HG02763 (cell line): ENCODE results near the gene NKAP.
"Not testable (repeated sequence)": the region's sequence is repeated elsewhere in the genome, so short reads cannot be mapped to it uniquely, and the experiment has no call there.

Experiments
- ATAC-seq: cut with Tn5 transposase; IDR thresholded peaks from one replicate; pipeline ENCODE4 v1.9.1; 2021; ENCODE audit warnings: mild to moderate bottlenecking, moderate library complexity; ENCODE audit not compliant: unreplicated experiment

Gene NKAP

DNA sequence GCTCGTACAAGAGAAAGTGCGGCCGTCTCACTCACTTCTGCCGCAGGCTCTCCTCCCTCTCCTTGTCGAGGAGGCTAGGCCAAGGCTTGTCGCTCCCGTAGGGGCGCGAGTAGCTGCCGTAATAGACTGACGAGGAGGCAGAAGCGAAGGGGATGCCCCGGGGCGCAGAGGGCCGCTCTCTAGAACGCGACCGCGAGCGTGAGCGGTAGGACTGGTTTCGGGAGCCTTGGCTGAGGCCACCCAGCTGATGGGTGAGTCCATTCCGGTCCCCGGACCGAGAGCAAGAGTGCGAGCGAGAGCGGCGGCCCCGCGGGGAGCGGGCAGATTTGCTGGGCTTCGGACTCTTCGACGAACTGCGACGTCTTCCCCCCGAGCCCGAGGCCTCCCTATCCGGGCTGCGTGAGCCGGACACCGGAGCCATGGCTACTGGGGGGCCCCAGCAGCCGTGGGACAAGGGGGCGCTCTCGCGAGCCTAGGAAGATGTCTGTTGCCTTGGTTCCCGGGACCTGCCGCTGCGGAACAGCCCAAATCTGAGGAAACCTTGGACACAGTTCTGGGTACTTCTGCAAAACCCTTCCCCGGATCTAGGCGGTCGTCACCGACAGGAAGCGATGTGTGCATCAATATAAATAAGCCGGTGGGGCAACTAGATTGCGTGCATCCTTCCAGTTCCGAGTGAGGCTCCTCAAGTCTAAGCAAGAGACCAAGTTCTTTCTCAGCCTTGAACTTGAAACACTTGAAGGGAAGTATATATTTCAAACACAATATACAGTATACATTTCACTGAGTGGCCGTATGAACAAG lies at the start of gene NKAP:
NKAP (minus strand) TSS at position 567 of the 804 bp plus-strand sequence; CDS start at position 421, 146 bp downstream.
- ATAC-seq: peak; percentile 76

DNA sequence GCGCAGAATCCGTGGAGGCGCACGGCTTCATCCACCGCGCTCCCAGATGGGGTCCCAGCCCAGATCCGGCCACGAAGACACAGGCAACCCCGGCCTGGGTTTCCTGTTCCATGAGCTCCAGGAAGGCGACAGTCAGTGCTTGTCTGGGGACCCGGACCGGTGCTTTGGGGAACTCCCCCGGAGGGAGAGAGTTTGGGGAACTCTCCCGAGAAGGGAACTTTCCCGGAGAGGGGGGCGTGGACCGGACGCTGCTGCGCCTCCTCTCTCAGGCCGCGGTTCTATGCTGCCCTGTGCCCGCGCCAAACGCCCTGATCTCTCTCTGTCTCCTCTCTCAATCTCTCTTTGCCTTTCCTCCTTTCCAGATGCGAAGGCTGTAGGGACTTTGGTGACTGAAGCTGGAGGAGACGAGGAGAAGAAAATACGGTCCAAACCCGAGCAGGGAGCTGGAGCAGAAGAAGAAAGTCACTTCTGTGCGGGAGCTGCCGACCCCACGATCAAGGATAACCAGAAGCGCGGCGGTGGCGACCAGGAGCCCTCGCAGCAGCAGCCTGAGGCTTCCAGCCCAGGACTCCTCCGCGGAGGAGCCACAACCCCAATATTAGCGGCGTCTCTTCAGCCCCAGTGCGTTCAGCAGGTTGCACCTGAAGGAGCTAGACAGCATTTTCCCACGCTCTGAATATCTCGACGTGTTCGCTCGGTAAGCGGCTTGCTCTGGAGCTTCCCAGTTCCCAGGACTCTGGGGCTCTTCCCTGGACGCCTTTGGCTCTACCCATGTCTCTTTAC lies 47.6 kb upstream of the NKAP start:
- no peak for ATAC-seq

DNA sequence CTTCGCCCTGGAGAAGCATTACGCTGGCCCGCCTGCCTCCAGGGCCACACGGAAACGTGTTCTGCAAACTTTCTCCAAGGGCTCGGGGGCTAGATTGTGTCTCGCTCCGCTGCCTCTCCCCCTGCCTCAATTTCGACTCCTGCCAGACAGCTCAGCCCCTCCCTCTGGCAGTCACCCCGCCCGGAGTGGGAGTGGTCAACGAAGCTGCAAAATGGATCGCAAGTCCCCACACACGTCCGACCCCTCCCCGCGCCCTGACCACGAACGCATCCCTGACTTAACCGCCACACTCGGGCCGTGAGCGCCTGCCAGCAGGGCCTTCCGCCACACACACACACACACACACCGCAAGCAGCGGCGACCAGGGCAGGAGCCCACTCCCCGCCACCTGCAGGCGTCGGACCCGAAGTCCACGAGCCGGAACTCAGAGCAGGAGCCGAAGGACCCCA lies 47.0 kb upstream of the NKAP start:
- ATAC-seq: no peak

DNA sequence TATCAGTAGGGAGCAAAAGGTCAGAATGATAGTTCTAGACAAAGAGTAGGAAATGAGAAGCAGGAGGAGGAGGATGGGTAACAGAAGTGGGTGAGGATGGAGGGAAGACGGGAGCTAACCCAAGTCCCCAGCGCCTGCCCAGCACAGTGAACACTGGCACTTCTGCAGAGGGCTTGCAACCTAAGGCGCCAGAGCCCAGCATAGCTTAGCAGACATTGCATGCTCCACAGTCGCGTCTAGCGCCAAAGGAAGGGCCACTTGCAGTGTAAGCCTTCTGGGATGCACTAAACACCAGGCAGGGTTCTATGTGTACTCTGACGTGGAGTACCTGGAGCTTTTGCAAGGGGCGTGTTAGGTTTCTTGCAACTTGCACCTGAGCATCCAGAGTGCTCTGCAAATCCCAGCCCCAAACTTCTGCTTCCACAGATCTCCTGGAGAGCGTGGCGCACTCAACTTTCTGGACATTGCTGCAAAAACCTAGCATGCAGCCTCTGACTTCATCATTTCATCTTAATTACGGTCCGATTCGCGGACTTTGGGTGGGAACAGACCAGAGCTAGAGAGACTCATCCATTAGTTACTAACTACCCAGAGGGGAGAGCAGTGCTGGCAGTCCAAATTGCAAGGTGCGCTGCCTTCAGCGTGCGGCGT lies 46.5 kb upstream of the NKAP start:
- ATAC-seq: no peak

DNA sequence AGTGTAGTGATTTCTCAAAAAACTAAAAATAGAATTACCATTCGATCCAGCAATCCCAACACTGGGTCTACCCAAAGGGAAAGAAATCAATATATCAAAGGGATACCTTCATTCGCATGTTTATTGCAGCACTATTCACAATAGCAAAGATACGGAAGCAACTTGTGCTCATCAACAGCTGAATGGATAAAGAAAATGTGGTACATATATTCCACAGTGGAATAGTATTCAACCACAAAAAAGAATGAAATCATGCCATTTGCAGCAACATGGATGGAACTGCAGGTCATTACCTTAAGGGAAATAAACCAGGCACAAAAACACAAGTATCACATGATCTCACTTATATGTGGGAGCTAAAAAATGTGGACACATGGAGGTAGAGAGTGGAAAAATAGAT lies 42.7 kb upstream of the NKAP start:
- no peak for ATAC-seq

DNA sequence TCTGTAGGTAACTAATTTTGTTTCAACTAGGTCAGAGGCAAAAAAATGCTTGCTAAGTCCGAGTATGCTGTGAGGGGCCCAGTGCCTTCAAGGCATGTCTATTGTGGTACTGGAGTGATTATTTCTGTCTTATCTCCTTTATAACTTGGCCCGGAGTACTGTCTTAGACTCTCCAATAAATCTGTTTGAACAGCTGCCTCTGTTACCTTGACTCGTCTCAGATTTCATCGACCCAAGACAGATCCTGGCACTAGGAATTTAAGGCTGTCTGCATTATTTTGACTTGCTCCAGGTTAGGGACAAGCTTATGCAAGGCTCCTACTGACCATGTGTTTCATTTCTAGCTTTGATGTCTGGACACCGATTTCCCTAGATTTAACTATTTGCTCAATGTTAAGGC lies 41.1 kb upstream of the NKAP start:
- no peak for ATAC-seq

DNA sequence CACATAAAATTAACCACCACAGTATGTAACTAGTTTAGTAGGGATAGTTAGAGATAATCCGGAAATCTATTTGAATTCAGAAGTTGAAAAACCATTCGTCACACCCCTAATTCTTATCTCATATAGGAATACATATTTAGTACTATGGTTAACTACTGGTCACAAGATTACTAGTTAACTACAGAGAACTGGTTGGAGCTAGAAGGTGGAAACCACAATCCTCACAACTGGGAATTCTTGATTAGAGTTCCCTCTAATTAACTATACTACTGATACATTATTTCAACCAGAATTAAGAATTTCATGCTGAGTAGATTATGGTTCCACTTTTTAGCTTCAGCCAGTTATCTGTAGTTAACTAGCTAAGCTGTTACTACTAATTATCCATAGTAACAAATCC lies 39.9 kb upstream of the NKAP start:
- no peak for ATAC-seq

DNA sequence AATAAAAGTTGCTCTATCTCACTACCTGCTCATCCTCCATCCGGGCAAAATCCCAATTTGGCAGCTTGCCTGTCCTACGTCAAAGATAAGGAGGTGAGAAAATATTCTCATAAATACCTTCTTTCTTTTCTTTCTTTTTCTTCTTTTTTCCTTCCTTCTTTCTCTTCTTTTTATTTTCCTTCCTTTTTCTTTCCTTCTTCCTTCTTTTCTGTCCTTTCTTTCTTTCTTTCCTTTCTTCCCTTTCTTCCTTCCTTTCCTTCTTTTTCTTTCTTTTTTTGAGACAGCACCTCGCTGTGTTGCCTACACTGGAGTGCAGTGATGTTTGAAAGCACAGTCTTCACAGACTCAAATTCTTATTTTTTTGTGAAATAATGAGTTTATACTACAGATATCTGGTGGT lies 38.6 kb upstream of the NKAP start:
- no peak for ATAC-seq

DNA sequence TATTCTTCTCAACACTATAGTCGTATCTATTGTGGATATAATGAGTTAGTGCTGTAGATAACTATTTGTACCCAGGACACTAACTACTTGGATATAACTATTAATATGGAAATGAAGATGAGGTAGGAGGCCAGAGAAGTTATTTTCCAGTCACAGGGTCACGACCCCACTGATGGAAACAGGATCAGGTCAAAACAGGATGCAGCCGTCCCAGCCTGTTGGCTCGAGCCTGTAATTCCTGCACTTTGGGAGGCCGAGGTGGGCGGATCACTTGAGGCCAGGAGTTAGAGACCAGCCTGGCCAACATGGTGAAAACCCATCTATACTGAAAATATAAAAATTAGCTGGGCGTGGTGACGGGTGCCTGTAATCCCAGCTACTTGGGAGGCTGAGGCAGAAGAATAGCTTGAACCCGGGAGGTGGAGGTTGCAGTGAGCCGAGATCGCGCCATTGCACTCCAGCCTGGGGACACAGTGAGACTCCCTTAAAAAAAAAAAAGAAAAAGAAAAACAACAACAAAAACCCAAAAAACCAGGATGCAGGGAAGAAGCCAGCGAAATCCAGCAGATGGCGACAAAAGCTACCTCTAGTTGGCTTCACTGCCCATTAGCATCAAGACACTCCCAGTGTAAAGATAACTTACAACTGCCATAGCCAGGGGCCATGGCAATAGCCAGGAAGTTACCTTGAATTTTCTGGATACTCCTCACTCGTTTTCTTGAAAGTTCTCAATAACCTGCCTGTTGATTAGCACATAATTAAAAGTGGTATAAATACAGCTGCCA lies 37.9 kb upstream of the NKAP start:
- no peak for ATAC-seq

DNA sequence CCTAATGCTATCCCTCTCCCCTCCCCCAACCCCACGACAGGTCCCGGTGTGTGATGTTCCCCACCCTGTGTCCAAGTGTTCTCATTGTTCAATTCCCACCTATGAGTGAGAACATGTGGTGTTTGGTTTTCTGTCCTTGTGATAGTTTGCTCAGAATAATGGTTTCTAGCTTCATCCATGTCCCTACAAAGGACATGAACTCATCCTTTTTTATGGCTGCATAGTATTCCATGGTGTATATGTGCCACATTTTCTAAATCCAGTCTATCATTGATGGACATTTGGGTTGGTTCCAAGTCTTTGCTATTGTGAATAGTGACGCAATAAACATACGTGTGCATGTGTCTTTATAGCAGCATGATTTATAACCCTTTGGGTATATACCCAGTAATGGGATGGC lies 33.6 kb upstream of the NKAP start:
- ATAC-seq: not testable (repeated sequence)

DNA sequence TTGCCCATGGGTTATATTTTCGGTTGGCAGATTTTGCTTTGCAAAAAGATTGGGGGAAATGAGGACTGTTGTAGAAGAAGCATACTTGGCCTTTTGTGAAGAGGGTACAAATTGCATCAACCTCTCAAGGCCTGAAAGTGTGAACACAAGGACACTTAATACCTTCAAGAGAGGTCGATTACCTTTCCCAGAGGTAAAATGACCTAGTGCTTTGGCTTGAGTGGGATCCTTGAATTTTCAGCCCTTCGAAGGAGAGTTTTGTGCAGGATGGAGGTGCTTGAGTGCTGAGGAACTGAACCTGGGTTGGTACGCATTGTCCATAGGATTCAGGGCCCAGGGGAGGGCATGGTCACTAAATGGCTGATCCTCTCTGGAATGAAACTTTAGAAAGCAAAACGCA lies 27.6 kb upstream of the NKAP start:
- ATAC-seq: no peak

DNA sequence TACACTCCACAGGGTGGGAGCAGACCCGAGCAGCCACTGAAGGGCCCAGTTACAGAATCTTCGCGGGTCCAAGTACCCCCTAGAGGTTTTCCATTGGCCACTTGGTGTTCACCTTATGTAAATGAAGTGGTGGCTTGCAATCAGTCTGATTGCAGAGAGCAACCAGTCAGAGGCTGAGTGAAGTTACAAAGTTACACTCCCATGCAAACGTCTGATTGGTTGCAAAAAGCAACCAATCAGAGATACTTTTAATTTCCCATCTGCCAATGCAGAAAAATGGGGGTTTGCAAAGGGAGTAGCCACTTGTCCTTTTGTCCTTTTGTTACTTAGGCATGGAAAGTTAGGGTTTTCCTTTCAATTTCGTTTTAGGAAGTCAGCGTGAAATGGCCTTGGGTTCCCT lies 27.0 kb upstream of the NKAP start:
- no peak for ATAC-seq

DNA sequence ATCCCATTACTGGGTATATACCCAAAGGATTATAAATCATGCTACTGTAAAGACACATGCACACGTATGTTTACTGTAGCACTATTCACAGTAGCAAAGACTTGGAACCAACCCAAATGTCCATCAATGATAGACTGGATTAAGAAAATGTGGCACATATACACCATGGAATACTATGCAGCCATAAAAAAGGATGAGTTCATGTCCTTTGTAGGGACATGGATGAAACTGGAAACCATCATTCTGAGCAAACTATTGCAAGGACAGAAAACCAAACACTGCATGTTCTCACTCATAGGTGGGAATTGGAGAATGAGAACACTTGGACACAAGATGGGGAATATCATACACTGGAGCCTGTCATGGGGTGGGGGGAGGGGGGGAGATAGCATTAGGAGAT lies 23.3 kb upstream of the NKAP start:
- ATAC-seq: not testable (repeated sequence)

DNA sequence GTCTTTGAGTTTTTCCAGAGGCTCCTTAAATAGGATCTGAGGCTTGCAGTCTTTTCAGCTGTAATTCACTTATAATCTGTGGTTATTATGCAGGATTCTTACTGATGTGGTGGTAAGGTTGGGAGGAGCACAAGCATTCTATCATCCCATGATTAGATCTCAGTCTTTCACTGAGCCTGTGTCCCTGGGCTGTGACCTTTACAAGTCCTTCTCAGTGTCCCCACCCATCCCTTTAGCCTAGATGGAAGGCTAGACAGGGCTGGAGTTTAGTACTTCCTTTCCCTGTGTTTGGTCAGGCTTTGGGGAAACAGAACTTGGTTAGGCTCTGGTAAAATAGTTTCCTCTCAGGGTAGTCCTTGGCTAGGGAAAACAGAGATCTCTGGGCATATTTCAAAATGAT lies 17.1 kb upstream of the NKAP start:
- no peak for ATAC-seq

DNA sequence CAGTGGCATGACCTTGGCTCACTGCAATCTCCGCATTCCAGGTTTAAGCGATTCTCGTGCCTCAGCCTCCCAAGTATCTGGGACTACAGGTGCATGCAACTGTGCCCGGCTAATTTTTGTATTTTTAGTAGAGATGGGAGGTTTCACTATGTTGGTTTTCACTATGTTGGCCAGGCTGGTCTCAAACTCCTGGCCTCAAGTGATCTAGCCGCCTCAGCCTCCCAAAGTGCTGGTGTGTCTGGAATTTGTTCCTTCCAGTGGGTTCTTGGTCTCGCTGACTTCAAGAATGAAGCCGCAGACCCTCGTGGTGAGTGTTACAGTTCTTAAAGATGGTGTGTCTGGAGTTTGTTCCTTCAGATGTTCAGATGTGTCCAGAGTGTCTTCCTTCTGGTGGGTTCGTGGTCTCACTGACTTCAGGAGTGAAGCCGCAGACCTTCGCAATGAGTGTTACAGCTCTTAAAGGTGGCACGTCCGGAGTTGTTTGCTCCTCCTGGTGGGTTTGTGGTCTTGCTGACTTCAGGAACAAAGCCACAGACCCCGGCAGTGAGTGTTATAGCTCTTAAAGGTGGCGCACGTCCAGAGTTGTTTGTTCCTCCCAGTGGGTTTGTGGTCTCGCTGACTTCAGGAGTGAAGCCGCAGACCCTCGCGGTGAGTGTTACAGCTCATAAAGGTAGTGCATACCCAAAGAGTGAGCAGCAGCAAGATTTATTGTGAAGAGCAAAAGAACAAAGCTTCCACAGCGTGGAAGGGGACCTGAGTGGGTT lies 12.4 kb upstream of the NKAP start:
- ATAC-seq: not testable (repeated sequence)

DNA sequence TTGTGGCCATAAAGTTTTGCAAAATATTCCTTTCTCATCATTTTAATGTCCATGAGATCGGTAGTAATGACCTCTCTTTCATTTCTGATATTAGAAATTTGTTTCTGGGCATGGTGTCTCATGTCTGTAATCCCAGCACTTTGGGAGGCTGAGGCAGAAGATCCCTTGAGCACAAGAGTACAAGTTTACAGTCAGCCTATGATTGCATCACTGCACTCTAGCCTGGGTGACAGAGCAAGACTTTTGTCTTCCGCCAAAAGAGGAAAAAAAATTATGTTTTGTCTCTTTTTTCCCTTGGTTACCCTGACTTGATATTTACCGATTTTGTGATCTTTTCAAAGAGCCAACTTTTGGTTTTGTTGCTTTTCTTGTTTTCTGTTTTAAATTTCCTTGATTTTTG lies 10.8 kb upstream of the NKAP start:
- no peak for ATAC-seq

DNA sequence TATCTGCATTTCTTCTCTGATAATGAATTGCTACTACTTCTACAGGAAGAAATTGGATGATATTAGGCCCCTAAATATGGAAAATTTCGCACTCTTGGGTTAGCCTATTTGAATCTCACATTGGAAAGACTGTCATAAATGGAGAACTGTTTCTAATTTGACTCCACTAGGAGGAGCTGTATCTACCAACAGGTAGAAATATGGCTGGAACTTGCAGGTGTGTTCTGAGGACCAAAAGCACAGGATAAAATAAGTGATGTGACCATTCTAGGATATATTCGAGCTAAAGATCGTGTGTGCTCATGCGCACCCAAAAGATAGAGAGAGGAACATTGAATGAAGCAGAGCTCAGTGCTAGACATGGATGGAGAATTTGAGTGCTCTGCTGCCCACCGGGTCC lies 4.8 kb upstream of the NKAP start:
- no peak for ATAC-seq

DNA sequence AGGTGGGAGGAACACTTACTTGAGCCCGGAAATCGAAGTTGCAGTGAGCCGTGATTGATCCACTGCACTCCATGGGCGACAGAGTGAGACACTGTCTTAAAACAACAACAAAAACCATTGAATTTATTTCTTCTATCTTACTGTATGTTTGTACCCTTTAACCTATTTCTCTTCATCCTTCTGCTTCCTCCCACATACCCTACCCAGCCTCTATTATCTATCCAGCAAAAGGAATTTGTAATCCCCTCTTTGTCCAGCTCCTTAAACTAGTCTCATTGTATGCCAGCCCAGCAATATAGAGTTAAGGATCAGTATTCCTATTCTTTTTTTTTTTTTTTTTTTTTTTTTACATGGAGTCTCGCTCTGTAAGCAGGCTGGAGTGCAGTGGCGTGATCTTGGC lies 1.9 kb upstream of the NKAP start:
- no peak for ATAC-seq

DNA sequence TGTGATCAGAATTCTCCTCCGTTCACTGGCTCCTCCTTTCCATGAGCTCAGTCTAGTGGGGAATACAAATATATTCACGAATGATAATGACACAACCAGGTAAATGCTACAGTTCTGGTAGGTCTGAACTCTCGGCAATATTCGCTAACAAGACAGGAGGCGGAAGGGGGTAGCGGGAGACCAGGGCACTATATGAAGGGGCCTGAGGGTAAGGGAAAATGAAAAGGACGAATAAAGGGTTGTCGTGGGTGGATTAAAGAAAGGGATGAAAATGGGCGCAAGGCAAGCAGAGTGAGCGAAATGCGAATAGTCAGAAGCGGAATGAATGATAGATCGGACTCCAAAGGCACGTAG lies 743 bp downstream of the NKAP start:
- peak; percentile 10 for ATAC-seq

DNA sequence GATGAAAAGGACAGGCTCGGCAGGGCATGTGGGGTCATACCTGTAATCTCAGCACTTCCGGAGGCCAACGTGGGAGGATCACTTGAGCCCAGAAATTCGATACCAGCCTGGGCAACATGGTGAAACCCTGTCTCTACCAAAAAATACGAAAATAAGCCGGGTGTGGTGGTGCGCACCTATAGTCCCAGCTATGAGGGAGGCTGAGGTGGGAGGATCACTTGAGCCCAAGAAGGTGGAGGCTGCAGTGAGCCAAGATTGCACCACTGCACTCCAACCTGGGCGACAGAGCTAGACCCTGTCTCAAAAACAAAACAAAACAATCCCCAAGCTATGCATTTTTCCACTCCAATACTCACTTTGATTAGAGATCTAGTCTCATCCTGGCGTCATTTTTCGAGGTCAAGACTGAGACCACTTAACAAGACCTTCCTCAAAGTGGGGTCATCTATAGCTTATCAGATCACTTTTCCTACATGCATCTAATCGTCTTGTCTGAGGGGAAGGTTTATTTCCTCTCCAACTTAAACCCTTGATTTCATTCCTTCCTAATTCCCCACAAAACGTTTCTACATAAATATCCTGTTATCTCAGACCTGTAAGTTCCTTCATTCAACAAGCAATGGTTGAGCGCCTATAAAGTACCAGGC lies 1.3 kb downstream of the NKAP start:
- no peak for ATAC-seq
